ENCODE data around the gene BCAN.

DNA sequence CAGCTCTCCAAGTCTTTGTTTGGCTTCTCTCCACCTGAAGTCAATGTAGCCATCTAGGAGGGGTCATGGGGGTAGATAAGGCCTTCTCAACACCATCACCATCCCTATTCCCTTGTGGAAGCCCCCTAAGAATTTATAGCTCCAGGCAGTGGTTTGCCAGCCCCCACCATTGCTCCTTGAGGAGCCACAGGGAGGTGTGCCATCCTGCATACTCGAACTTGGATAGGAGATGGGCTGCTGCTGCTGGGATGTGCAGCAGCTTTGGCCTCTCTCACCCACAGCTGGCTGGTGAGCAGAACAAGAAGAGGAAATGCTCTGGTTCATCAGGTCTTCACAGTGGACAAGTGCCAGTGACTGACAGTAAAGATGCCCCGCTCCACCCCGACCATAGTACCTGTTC lies 45.5 kb upstream of the BCAN start:
- no peak for TF ChIP-seq CTCF (conservative IDR thresholded peaks at IDR 0.05 in 1 of 2, IDR thresholded peaks at IDR 0.05 in 1 of 2; ENCODE audit: extremely low read depth in 1 of 2, insufficient read depth in 1 of 2, low read depth in 1 of 2, low read length in 2 of 2)
- no peak for TF ChIP-seq EZH2 (IDR thresholded peaks at IDR 0.05; ENCODE audit: borderline replicate concordance, low read length)
